ENCODE data around the gene CEP76. TPM values are rescaled to one million over a fixed set of nuclear protein-coding genes. Genes with fewer than 3 reads are reported as not detected.

CEP76 gene, protein sequence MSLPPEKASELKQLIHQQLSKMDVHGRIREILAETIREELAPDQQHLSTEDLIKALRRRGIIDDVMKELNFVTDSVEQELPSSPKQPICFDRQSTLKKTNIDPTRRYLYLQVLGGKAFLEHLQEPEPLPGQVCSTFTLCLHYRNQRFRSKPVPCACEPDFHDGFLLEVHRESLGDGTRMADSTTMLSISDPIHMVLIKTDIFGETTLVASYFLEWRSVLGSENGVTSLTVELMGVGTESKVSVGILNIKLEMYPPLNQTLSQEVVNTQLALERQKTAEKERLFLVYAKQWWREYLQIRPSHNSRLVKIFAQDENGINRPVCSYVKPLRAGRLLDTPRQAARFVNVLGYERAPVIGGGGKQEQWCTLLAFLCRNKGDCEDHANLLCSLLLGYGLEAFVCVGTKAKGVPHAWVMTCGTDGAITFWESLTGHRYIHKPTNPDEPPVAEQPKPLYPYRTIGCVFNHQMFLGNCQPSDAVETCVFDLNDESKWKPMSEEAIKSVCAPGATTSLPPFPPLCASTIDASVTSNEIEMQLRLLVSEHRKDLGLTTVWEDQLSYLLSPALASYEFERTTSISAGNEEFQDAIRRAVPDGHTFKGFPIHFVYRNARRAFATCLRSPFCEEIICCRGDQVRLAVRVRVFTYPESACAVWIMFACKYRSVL
- 10.3 TPM for polyA plus RNA-seq (2013, experiment 1 of 2)
- polyA plus RNA-seq (2013, experiment 2 of 2) = 12.5 TPM

- H2BK12ac ChIP-seq (ENCODE audit: low read length) = peak within 1 kb of the TSS; percentile 80
- peak within 1 kb of the TSS; percentile 100 for H2AFZ ChIP-seq (ENCODE audit: low read length)
- H4K8ac ChIP-seq (ENCODE audit: low read depth, low read length) = no peak within 1 kb of the TSS
- peak within 1 kb of the TSS; percentile 99 for H2BK5ac ChIP-seq (ENCODE audit: low read length)
- H3K27ac ChIP-seq (replicated peaks; ENCODE audit: low read length) = peak within 1 kb of the TSS; percentile 92
- H2AK5ac ChIP-seq (ENCODE audit: low read depth, low read length) = peak within 1 kb of the TSS; percentile 43
- peak within 1 kb of the TSS; percentile 100 for H3K18ac ChIP-seq (ENCODE audit: low read length)
- no peaks in the 10 kb centered on the region for H3K9me3 ChIP-seq (replicated peaks in 1 of 2; ENCODE audit: control insufficient read depth in 2 of 2, insufficient read depth in 1 of 2, low read depth in 1 of 2, low read length in 2 of 2)
- H3K4me3 ChIP-seq (ENCODE audit: low read length in 2 of 2) = peak within 1 kb of the TSS; percentile 81 to 97
- no peak within 1 kb of the TSS for H3K4ac ChIP-seq (ENCODE audit: low read length)
- WGBS, 2 donors (ENCODE audit: extremely low coverage in 2 of 2, insufficient read length in 2 of 2, insufficient replicate concordance in 1 of 2) = no CpG with 5 or more reads among the region's 89 CpGs
- H3K79me1 ChIP-seq (ENCODE audit: low read depth, low read length) = peaks cover 5% of the 10 kb centered on the region
- peak within 1 kb of the TSS; percentile 99 for H3K23ac ChIP-seq (ENCODE audit: low read depth, low read length, poor library complexity)
- H3K36me3 ChIP-seq (replicated peaks in 1 of 2; ENCODE audit: control insufficient read depth in 2 of 2, insufficient read depth in 2 of 2, low read length in 2 of 2) = peaks cover 2 to 60% of the 10 kb centered on the region in 2 donors
- H3K27me3 ChIP-seq (ENCODE audit: control insufficient read depth in 3 of 3, insufficient read depth in 3 of 3, low read depth in 1 of 3, low read length in 3 of 3) = no peaks in the 10 kb centered on the region
- no peaks in the 10 kb centered on the region for H3K4me1 ChIP-seq (ENCODE audit: control insufficient read depth in 2 of 2, insufficient read depth in 1 of 2, low read depth in 1 of 2, low read length in 2 of 2)
- H4K91ac ChIP-seq (ENCODE audit: low read depth, low read length, poor library complexity) = peak within 1 kb of the TSS; percentile 89
- H2BK120ac ChIP-seq (ENCODE audit: low read depth, low read length) = peak within 1 kb of the TSS; percentile 74
- H3K4me2 ChIP-seq (ENCODE audit: insufficient read depth, low read length, poor library complexity, severe bottlenecking) = peak within 1 kb of the TSS; percentile 53
- H2BK15ac ChIP-seq (ENCODE audit: low read length) = peak within 1 kb of the TSS; percentile 87
- H3K14ac ChIP-seq (ENCODE audit: low read length) = peak within 1 kb of the TSS; percentile 100
- H3K9ac ChIP-seq (ENCODE audit: low read depth, low read length, poor library complexity) = peak within 1 kb of the TSS; percentile 97
- peak; percentile 87 for DNase-seq (ENCODE audit: low spot score)
These were observed at the start of gene CEP76, which contains the start of gene PSMG2 for GRCh38 chr18:12702221-12703095. Gene CEP76, minus strand, starts transcription at chr18:12702723. Its CDS starts 175 bp downstream, at chr18:12702548. Gene PSMG2, plus strand, starts transcription at chr18:12703042. Its CDS starts 66 bp downstream, at chr18:12703108.

- Histone ChIP-seq H4K8ac (ENCODE audit: low read depth, low read length) (no peak overlapping the region), H3K4me3 (ENCODE audit: low read length in 2 of 2) (no peak overlapping the region), H3K18ac (ENCODE audit: low read length) (peak overlapping the region; percentile 15), H2BK5ac (ENCODE audit: low read length) (no peak overlapping the region), H3K14ac (ENCODE audit: low read length) (no peak overlapping the region), H3K27ac (replicated peaks; ENCODE audit: low read length) (no peak overlapping the region), H3K27me3 (ENCODE audit: control insufficient read depth in 3 of 3, insufficient read depth in 3 of 3, low read depth in 1 of 3, low read length in 3 of 3) (no peaks in the 10 kb centered on the region), H2BK120ac (ENCODE audit: low read depth, low read length) (no peak overlapping the region), H3K36me3 (replicated peaks in 1 of 2; ENCODE audit: control insufficient read depth in 2 of 2, insufficient read depth in 2 of 2, low read length in 2 of 2) (no peaks in the 10 kb centered on the region), H2BK15ac (ENCODE audit: low read length) (no peak overlapping the region), H2BK12ac (ENCODE audit: low read length) (no peak overlapping the region), H3K23ac (ENCODE audit: low read depth, low read length, poor library complexity) (no peak overlapping the region), H3K4ac (ENCODE audit: low read length) (no peak overlapping the region), H3K4me2 (ENCODE audit: insufficient read depth, low read length, poor library complexity, severe bottlenecking) (no peak overlapping the region), H3K4me1 (ENCODE audit: control insufficient read depth in 2 of 2, insufficient read depth in 1 of 2, low read depth in 1 of 2, low read length in 2 of 2) (peaks cover 0 to 8% of the 10 kb centered on the region in 2 donors), H4K91ac (ENCODE audit: low read depth, low read length, poor library complexity) (no peak overlapping the region), H2AFZ (ENCODE audit: low read length) (no peak overlapping the region), H3K9me3 (replicated peaks in 1 of 2; ENCODE audit: control insufficient read depth in 2 of 2, insufficient read depth in 1 of 2, low read depth in 1 of 2, low read length in 2 of 2) (no peaks in the 10 kb centered on the region), H3K79me1 (ENCODE audit: low read depth, low read length) (no peaks in the 10 kb centered on the region), H2AK5ac (ENCODE audit: low read depth, low read length) (no peak overlapping the region), H3K9ac (ENCODE audit: low read depth, low read length, poor library complexity) (no peak overlapping the region)
- DNase-seq (ENCODE audit: low spot score) = no peak
- no CpG with 5 or more reads among the region's 4 CpGs for WGBS, 2 donors (ENCODE audit: extremely low coverage in 2 of 2, insufficient read length in 2 of 2, insufficient replicate concordance in 1 of 2)
These were observed 49.4 kb upstream of the CEP76 start for GRCh38 chr18:12751891-12752290.

DNA sequence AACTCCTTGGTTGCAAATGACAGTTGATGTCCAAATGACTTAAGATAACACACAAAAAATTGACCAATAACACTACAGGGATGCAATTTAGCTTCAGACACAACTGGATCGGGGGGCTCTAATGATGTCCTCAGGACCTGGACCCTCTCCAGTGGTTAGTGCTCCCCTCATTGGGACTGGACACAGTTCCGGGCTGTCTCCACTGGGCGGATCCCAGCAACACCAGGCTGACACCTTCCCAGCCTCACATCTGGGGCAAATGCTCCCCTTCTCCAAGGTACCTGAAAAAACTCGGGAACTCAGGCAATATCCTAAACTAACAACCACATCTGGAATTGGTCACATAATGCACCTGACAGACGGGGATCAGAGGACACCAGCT lies 49.0 kb upstream of the CEP76 start:
- H2AFZ ChIP-seq (ENCODE audit: low read length) = no peak overlapping the region
- no peak overlapping the region for H4K8ac ChIP-seq (ENCODE audit: low read depth, low read length)
- no peak overlapping the region for H3K4ac ChIP-seq (ENCODE audit: low read length)
- H2BK5ac ChIP-seq (ENCODE audit: low read length) = no peak overlapping the region
- no peak overlapping the region for H3K23ac ChIP-seq (ENCODE audit: low read depth, low read length, poor library complexity)
- H2BK12ac ChIP-seq (ENCODE audit: low read length) = no peak overlapping the region
- no peak for DNase-seq (ENCODE audit: low spot score)
- no CpG with 5 or more reads among the region's 5 CpGs for WGBS, 2 donors (ENCODE audit: extremely low coverage in 2 of 2, insufficient read length in 2 of 2, insufficient replicate concordance in 1 of 2)
- H3K79me1 ChIP-seq (ENCODE audit: low read depth, low read length) = no peaks in the 10 kb centered on the region
- no peaks in the 10 kb centered on the region for H3K36me3 ChIP-seq (replicated peaks in 1 of 2; ENCODE audit: control insufficient read depth in 2 of 2, insufficient read depth in 2 of 2, low read length in 2 of 2)
- H4K91ac ChIP-seq (ENCODE audit: low read depth, low read length, poor library complexity) = no peak overlapping the region
- peaks cover 0 to 8% of the 10 kb centered on the region in 2 donors for H3K4me1 ChIP-seq (ENCODE audit: control insufficient read depth in 2 of 2, insufficient read depth in 1 of 2, low read depth in 1 of 2, low read length in 2 of 2)
- no peak overlapping the region for H3K18ac ChIP-seq (ENCODE audit: low read length)
- no peak overlapping the region for H3K4me2 ChIP-seq (ENCODE audit: insufficient read depth, low read length, poor library complexity, severe bottlenecking)
- H3K9ac ChIP-seq (ENCODE audit: low read depth, low read length, poor library complexity) = no peak overlapping the region
- H2BK15ac ChIP-seq (ENCODE audit: low read length) = no peak overlapping the region
- H2BK120ac ChIP-seq (ENCODE audit: low read depth, low read length) = no peak overlapping the region
- H3K27me3 ChIP-seq (ENCODE audit: control insufficient read depth in 3 of 3, insufficient read depth in 3 of 3, low read depth in 1 of 3, low read length in 3 of 3) = no peaks in the 10 kb centered on the region
- no peak overlapping the region for H3K4me3 ChIP-seq (ENCODE audit: low read length in 2 of 2)
- H2AK5ac ChIP-seq (ENCODE audit: low read depth, low read length) = no peak overlapping the region
- no peaks in the 10 kb centered on the region for H3K9me3 ChIP-seq (replicated peaks in 1 of 2; ENCODE audit: control insufficient read depth in 2 of 2, insufficient read depth in 1 of 2, low read depth in 1 of 2, low read length in 2 of 2)
- no peak overlapping the region for H3K27ac ChIP-seq (replicated peaks; ENCODE audit: low read length)
- no peak overlapping the region for H3K14ac ChIP-seq (ENCODE audit: low read length)
